Astrocyte (in vitro differentiated cells and primary cell): ENCODE measurements around the gene ETV5. TPM values are rescaled to one million over a fixed set of nuclear protein-coding genes. Genes with fewer than 3 reads are reported as not detected.

Experiments used
- DNase-seq: peaks from one replicate; pipeline ENCODE4 v3.0.0-alpha.2; 2010; ENCODE audit warnings: low read depth
- FAIRE-seq: peaks from 2 replicates; lab custom pipeline; 2011; peaks lifted over from hg19 to GRCh38; lab: Jason Lieb, UNC
- H2AFZ ChIP-seq: 2 replicates; pipeline ENCODE4 v1.6.0; 2012; ENCODE audit warnings: low read depth, low read length, inconsistent platforms
- H3K27ac ChIP-seq: 2 replicates; pipeline ENCODE4 v1.5.1; 2011; ENCODE audit warnings: low read depth, low read length, inconsistent platforms
- H3K27me3 ChIP-seq: 2 replicates; pipeline ENCODE4 v1.6.0; 2011; ENCODE audit warnings: low read length, inconsistent platforms; ENCODE audit not compliant: insufficient read depth
- H3K36me3 ChIP-seq: 2 replicates; pipeline ENCODE4 v1.5.1; 2011; ENCODE audit warnings: low read length, inconsistent platforms; ENCODE audit not compliant: insufficient read depth
- H3K4me1 ChIP-seq: 2 replicates; pipeline ENCODE4 v1.5.1; 2011; ENCODE audit warnings: low read length, inconsistent platforms; ENCODE audit not compliant: insufficient read depth
- H3K4me2 ChIP-seq: 2 replicates; pipeline ENCODE4 v1.6.0; 2012; ENCODE audit warnings: low read length, inconsistent platforms
- H3K4me3 ChIP-seq: 2 replicates; pipeline ENCODE4 v1.5.1; 2011; ENCODE audit warnings: low read depth, mild to moderate bottlenecking, low read length, inconsistent platforms; ENCODE audit not compliant: insufficient read depth
- H3K79me2 ChIP-seq: 2 replicates; pipeline ENCODE4 v1.6.0; 2012; ENCODE audit warnings: mild to moderate bottlenecking, low read length, inconsistent platforms; ENCODE audit not compliant: insufficient read depth
- H3K9ac ChIP-seq: 2 replicates; pipeline ENCODE4 v1.6.0; 2012; ENCODE audit warnings: mild to moderate bottlenecking, low read length, inconsistent platforms
- H3K9me3 ChIP-seq: 2 replicates; pipeline ENCODE4 v1.5.1; 2012; ENCODE audit warnings: low read depth, mild to moderate bottlenecking, low read length, inconsistent platforms; ENCODE audit not compliant: insufficient read depth
- H4K20me1 ChIP-seq: 2 replicates; pipeline ENCODE4 v1.6.0; 2012; ENCODE audit warnings: low read length, inconsistent platforms; ENCODE audit not compliant: insufficient read depth
- H3K27ac Mint-ChIP-seq: one replicate; pipeline ENCODE4 v1.8.0; 2021; ENCODE audit warnings: mild to moderate bottlenecking, mixed read lengths; ENCODE audit not compliant: unreplicated experiment
- H3K27me3 Mint-ChIP-seq: one replicate; pipeline ENCODE4 v1.8.0; 2021; ENCODE audit warnings: low read depth, mixed read lengths; ENCODE audit not compliant: unreplicated experiment
- H3K36me3 Mint-ChIP-seq: one replicate; pipeline ENCODE4 v1.8.0; 2021; ENCODE audit warnings: low read depth, mixed read lengths; ENCODE audit not compliant: unreplicated experiment
- H3K4me1 Mint-ChIP-seq: one replicate; pipeline ENCODE4 v1.8.0; 2021; ENCODE audit warnings: low read depth, mixed read lengths; ENCODE audit not compliant: unreplicated experiment
- H3K4me3 Mint-ChIP-seq: one replicate; pipeline ENCODE4 v1.8.0; 2021; ENCODE audit warnings: mild to moderate bottlenecking, moderate library complexity, mixed read lengths; ENCODE audit not compliant: unreplicated experiment
- H3K9me3 Mint-ChIP-seq: one replicate; pipeline ENCODE4 v1.8.0; 2021; ENCODE audit warnings: mild to moderate bottlenecking, mixed read lengths; ENCODE audit not compliant: unreplicated experiment
- EZH2 ChIP-seq: IDR thresholded peaks from 2 replicates; pipeline ENCODE4 v1.6.1; 2012; ENCODE audit warnings: mild to moderate bottlenecking, low read length, inconsistent platforms; ENCODE audit not compliant: insufficient read depth
- total RNA-seq: library from RNA; stranded (reverse); gene quantifications from 2 replicates; pipeline ENCODE4 v1.2.1, GENCODE V29; 2021
- TF ChIP-seq, protein P1 (sequence below): IDR thresholded peaks from 2 replicates; pipeline ENCODE4 v1.5.1; 2011; ENCODE audit warnings: low read depth, mild to moderate bottlenecking, inconsistent platforms, low read length, moderate library complexity; ENCODE audit not compliant: insufficient read depth

Gene ETV5
- total RNA-seq, 1 donor from 2014 or later = 55.3 TPM

DNA sequence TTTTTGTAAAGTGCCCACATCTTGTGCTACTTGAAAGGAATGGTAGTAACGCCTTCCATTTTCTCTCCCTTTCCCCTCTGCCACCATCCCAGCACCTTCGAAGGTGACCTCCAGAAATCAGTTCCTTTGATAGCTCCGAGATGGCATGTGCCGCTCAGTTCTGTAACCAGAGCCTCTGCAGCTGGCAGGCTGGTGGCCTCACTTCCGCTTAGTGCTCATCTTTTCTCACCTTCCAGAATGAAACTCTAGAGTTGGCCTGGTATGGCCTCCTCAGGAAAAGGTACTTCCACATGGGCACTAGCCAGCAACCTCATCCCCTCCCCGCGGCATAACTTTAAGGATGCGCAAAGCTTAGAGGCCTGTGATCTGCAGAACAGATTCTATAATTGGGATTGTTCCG, 38.8 kb downstream of the ETV5 start:
- no peaks in the 10 kb centered on the region for H3K79me2 ChIP-seq
- no peak overlapping the region for H3K27ac ChIP-seq
- H3K36me3 Mint-ChIP-seq = peaks cover 40% of the 10 kb centered on the region
- DNase-seq = no peak
- no peaks in the 10 kb centered on the region for H3K4me1 ChIP-seq
- no peak overlapping the region for H2AFZ ChIP-seq
- no peak for FAIRE-seq
- H3K9me3 ChIP-seq = peaks cover 2% of the 10 kb centered on the region
- H3K27ac Mint-ChIP-seq = no peak overlapping the region
- peaks cover 14% of the 10 kb centered on the region for H3K36me3 ChIP-seq
- no peak overlapping the region for H3K4me3 Mint-ChIP-seq
- H4K20me1 ChIP-seq = no peaks in the 10 kb centered on the region
- peaks cover 1% of the 10 kb centered on the region for H3K4me1 Mint-ChIP-seq
- no peak overlapping the region for H3K4me3 ChIP-seq
- H3K9me3 Mint-ChIP-seq = peaks cover 9% of the 10 kb centered on the region
- H3K27me3 ChIP-seq = no peaks in the 10 kb centered on the region
- no peak overlapping the region for H3K4me2 ChIP-seq
- no peaks in the 10 kb centered on the region for H3K27me3 Mint-ChIP-seq
- TF ChIP-seq, protein P1, sequence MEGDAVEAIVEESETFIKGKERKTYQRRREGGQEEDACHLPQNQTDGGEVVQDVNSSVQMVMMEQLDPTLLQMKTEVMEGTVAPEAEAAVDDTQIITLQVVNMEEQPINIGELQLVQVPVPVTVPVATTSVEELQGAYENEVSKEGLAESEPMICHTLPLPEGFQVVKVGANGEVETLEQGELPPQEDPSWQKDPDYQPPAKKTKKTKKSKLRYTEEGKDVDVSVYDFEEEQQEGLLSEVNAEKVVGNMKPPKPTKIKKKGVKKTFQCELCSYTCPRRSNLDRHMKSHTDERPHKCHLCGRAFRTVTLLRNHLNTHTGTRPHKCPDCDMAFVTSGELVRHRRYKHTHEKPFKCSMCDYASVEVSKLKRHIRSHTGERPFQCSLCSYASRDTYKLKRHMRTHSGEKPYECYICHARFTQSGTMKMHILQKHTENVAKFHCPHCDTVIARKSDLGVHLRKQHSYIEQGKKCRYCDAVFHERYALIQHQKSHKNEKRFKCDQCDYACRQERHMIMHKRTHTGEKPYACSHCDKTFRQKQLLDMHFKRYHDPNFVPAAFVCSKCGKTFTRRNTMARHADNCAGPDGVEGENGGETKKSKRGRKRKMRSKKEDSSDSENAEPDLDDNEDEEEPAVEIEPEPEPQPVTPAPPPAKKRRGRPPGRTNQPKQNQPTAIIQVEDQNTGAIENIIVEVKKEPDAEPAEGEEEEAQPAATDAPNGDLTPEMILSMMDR = no peak
- no peak for TF ChIP-seq EZH2
- H3K9ac ChIP-seq = no peak overlapping the region

- DNase-seq = no peak
- Histone ChIP-seq H3K4me2 (no peak overlapping the region), H3K36me3 (peaks cover 17% of the 10 kb centered on the region), H3K9me3 (no peaks in the 10 kb centered on the region), H3K79me2 (no peaks in the 10 kb centered on the region), H3K27ac (no peak overlapping the region), H3K4me1 (no peaks in the 10 kb centered on the region), H3K4me3 (no peak overlapping the region), H3K27me3 (no peaks in the 10 kb centered on the region), H3K9ac (no peak overlapping the region), H4K20me1 (no peaks in the 10 kb centered on the region), H2AFZ (no peak overlapping the region)
- TF ChIP-seq, protein P1 = no peak
- no peak for TF ChIP-seq EZH2
- H3K9me3 Mint-ChIP-seq = peaks cover 7% of the 10 kb centered on the region
- peaks cover 40% of the 10 kb centered on the region for H3K36me3 Mint-ChIP-seq
- no peak overlapping the region for H3K4me3 Mint-ChIP-seq
- no peak for FAIRE-seq
- H3K27ac Mint-ChIP-seq = no peak overlapping the region
- peaks cover 1% of the 10 kb centered on the region for H3K4me1 Mint-ChIP-seq
- H3K27me3 Mint-ChIP-seq = no peaks in the 10 kb centered on the region
These were observed 39.7 kb downstream of the ETV5 start for GRCh38 chr3:186069199-186069598.

- TF ChIP-seq, protein P1 = no peak
- TF ChIP-seq EZH2 = no peak
- H3K4me1 Mint-ChIP-seq = peaks cover 1% of the 10 kb centered on the region
- no peaks in the 10 kb centered on the region for H3K79me2 ChIP-seq
- peaks cover 6% of the 10 kb centered on the region for H3K9me3 Mint-ChIP-seq
- H3K4me3 ChIP-seq = no peak overlapping the region
- H3K9ac ChIP-seq = no peak overlapping the region
- no peak overlapping the region for H3K4me2 ChIP-seq
- no peak overlapping the region for H3K27ac Mint-ChIP-seq
- H3K36me3 Mint-ChIP-seq = peaks cover 43% of the 10 kb centered on the region
- no peaks in the 10 kb centered on the region for H3K9me3 ChIP-seq
- H3K4me1 ChIP-seq = no peaks in the 10 kb centered on the region
- H3K27me3 Mint-ChIP-seq = no peaks in the 10 kb centered on the region
- H3K36me3 ChIP-seq = peaks cover 19% of the 10 kb centered on the region
- DNase-seq (no peak), FAIRE-seq (no peak)
- no peak overlapping the region for H3K27ac ChIP-seq
- no peak overlapping the region for H3K4me3 Mint-ChIP-seq
- no peaks in the 10 kb centered on the region for H3K27me3 ChIP-seq
- no peak overlapping the region for H2AFZ ChIP-seq
- H4K20me1 ChIP-seq = no peaks in the 10 kb centered on the region
These were observed 40.7 kb downstream of the ETV5 start for GRCh38 chr3:186068243-186068552.
